NOMO-1 treated with dmso at 0.1 percent for 144 hours (cell line): ENCODE data around the gene C10orf90.

Experiments used
- DNase-seq: peaks from one replicate; lab custom pipeline; 2025; ENCODE audit not compliant: unreplicated experiment; lab: John Stamatoyannopoulos, UW

C10orf90 gene

GRCh38 chr10:126432507-126432906, 238.0 kb downstream of the C10orf90 start:
- no peak for DNase-seq

GRCh38 chr10:126431816-126432215, 238.7 kb downstream of the C10orf90 start:
- DNase-seq: no peak

GRCh38 chr10:126430512-126430911, 240.0 kb downstream of the C10orf90 start:
- DNase-seq: no peak

GRCh38 chr10:126429275-126429674, 241.2 kb downstream of the C10orf90 start:
- DNase-seq: no peak

GRCh38 chr10:126425489-126426065, 244.9 kb downstream of the C10orf90 start:
- DNase-seq: no peak

GRCh38 chr10:126425032-126425431, 245.5 kb downstream of the C10orf90 start:
- DNase-seq: no peak

- DNase-seq: no peak
Observed at GRCh38 chr10:126423732-126424491, 246.6 kb downstream of the C10orf90 start.

- no peak for DNase-seq
Observed at GRCh38 chr10:126422567-126422966, 247.9 kb downstream of the C10orf90 start.

GRCh38 chr10:126421756-126422256, 248.7 kb downstream of the C10orf90 start:
- no peak for DNase-seq

- no peak for DNase-seq
Observed at GRCh38 chr10:126420567-126421300, 249.8 kb downstream of the C10orf90 start.

GRCh38 chr10:126417220-126417825, 253.2 kb downstream of the C10orf90 start:
- DNase-seq: no peak

- DNase-seq: no peak
Observed at GRCh38 chr10:126409821-126410220, 260.7 kb downstream of the C10orf90 start.

GRCh38 chr10:126408953-126409641, 261.4 kb downstream of the C10orf90 start:
- no peak for DNase-seq

GRCh38 chr10:126407831-126408230, 262.7 kb downstream of the C10orf90 start:
- DNase-seq: no peak

- no peak for DNase-seq
Observed at GRCh38 chr10:126405239-126405775, 265.2 kb downstream of the C10orf90 start.

GRCh38 chr10:126402721-126403695, 267.5 kb downstream of the C10orf90 start:
- DNase-seq: no peak

- DNase-seq: no peak
Observed at GRCh38 chr10:126400641-126401040, 269.9 kb downstream of the C10orf90 start.

GRCh38 chr10:126398924-126399323, 271.6 kb downstream of the C10orf90 start:
- no peak for DNase-seq

- no peak for DNase-seq
Observed at GRCh38 chr10:126398383-126398743, 272.1 kb downstream of the C10orf90 start.
